Measurements from ENCODE around the gene CACNA1G.

The CACNA1G gene

DNA sequence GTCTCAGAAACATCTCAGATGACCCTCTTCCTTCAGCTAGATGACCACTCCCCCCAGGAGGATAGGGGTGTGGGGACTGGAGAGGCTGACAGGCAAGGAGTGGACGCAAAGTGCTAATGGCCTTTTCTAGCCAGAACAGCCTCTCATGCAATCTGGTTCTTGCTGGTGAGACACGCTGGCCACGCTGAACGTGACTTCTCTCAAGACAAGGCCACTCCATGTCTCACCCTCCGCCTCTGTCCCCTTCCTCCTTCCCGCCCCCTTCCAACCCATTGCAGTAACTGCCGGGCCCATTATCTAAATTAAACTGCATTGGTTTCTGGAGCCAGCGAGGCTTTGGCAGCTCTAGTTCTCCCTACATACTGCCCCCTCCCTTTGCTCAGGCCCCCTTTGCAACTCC lies 9.5 kb downstream of the CACNA1G start:
- DNase-seq, result no peak

GRCh38 chr17:50570528-50570927 lies 10.0 kb downstream of the CACNA1G start:
- DNase-seq, result no peak

DNA sequence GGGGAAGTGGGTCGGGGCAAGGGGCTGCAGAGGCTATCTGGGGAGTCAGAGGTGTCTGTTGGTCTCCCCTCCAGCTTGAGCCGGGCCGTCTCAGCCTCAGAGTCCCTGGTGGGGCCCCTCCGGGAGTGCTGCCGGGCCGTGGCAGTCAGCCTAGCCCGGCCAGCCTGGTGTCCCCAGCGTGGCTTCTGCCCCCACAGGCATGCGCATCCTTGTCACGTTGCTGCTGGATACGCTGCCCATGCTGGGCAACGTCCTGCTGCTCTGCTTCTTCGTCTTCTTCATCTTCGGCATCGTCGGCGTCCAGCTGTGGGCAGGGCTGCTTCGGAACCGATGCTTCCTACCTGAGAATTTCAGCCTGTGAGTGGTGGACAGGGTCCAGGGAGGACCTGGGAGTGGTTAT lies 11.2 kb downstream of the CACNA1G start:
- DNase-seq, result no peak

GRCh38 chr17:50572541-50572940 lies 12.0 kb downstream of the CACNA1G start:
- no peak for DNase-seq

GRCh38 chr17:50573866-50574611 lies 13.5 kb downstream of the CACNA1G start:
- DNase-seq, result no peak

DNA sequence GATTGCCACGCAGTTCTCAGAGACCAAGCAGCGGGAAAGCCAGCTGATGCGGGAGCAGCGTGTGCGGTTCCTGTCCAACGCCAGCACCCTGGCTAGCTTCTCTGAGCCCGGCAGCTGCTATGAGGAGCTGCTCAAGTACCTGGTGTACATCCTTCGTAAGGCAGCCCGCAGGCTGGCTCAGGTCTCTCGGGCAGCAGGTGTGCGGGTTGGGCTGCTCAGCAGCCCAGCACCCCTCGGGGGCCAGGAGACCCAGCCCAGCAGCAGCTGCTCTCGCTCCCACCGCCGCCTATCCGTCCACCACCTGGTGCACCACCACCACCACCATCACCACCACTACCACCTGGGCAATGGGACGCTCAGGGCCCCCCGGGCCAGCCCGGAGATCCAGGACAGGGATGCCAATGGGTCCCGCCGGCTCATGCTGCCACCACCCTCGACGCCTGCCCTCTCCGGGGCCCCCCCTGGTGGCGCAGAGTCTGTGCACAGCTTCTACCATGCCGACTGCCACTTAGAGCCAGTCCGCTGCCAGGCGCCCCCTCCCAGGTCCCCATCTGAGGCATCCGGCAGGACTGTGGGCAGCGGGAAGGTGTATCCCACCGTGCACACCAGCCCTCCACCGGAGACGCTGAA lies 15.2 kb downstream of the CACNA1G start:
- DNase-seq, result no peak

GRCh38 chr17:50576864-50577263 lies 16.3 kb downstream of the CACNA1G start:
- no peak for DNase-seq

- DNase-seq, result no peak
These were observed 17.0 kb downstream of the CACNA1G start for GRCh38 chr17:50577451-50577954.

GRCh38 chr17:50578173-50578572 lies 17.7 kb downstream of the CACNA1G start:
- no peak for DNase-seq

- DNase-seq, result no peak
These were observed 18.9 kb downstream of the CACNA1G start for GRCh38 chr17:50579399-50579798.

- DNase-seq, result no peak
These were observed 20.1 kb downstream of the CACNA1G start for GRCh38 chr17:50580646-50581045.

DNA sequence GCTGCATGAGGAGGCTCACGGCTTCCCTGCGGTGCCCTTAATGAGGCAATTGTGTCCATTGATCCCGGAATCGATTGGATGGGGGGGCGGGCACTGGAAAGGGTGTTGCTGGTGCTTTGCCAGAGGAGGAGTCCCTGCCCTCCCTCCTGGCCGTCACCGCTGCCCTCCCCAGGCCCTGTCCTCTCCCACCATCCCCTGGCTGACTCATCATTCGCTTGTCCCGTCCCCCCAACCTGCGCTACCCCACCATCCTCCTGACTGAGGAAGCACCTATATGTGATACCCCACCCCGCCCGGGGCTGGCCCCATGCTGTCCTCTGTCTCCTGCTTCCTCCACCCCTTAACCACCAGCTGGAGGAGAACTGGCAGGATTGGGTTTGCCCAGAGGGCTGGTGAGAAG lies 20.8 kb downstream of the CACNA1G start:
- no peak for DNase-seq

DNA sequence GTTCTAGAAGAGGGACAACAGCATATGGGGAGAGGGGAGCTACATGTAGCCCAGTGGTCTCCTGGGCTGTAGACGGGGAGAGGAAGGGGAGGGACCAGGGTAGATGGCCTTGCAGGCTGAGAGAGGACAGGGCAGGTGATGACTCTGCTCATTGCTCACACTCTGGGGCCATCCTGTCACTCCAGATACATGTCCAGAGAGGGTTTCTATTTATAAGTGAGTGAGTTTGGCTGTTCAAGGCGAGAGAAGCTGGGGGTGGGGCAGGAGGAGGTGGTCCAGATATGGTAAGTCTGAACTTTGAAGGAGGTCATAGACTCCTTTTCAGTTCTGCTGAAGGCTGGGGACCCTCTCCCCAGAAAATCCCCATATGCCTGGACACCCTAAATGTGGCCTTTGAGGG lies 22.2 kb downstream of the CACNA1G start:
- DNase-seq, result no peak

DNA sequence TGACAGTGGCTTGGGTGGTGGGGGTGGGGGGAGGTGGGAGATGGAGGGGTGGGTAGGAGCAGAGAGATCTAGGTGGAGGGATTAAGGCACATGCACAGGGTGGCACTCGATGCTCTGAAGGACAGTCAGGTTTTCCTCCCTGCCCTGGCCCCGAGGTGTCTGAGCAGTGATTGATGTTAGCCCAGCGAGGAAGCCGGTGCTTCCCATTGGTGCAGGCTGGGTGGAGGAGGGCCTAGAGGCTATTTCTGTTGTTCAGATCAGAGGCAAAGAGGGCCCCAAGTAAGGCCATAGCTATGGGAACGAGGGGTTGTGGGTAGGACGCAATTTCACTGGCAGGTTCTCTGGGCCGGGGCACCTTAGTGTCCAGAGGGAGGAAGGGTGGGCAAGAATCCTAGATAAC lies 23.1 kb downstream of the CACNA1G start:
- no peak for DNase-seq

DNA sequence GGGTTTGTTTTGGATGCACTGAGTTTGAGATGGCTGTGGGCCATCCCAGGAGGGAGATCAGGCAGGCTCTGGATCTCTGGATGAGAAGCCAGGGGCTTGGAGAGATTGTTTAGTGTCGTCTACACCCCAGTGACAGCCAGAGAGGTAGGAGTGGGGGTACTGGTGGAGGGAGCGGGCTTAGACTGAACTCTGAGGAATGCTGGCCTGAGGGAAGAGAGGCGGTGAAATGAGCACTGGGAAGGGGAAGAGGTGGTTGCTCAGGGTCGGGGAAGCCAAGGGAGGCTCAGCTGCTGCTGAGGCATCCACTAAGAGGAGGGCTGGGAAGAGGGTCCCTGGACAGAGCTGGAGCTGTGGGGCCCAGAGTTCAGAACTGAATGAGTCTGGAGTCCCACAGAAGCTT lies 23.6 kb downstream of the CACNA1G start:
- DNase-seq, result no peak

GRCh38 chr17:50584749-50585148 lies 24.2 kb downstream of the CACNA1G start:
- no peak for DNase-seq

DNA sequence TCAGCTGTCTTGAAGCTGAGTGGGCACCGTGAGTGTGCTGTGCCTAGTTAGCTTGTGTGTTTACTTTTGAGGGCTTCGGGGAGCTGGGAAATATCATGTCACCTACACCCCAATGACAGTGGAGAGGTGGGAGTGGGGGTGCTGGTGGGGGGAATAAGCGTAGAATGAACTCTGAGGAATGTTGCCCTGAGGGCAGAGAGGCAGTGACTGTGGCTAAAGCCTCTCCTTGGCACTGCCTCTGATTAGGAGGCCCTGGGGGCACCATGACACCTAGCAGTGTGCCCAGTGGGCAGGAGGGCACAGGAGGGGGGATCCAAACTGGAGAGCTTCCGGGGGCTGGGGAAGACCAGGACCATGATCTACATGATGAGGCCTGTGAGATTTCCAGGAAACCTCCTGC lies 24.8 kb downstream of the CACNA1G start:
- no peak for DNase-seq

DNA sequence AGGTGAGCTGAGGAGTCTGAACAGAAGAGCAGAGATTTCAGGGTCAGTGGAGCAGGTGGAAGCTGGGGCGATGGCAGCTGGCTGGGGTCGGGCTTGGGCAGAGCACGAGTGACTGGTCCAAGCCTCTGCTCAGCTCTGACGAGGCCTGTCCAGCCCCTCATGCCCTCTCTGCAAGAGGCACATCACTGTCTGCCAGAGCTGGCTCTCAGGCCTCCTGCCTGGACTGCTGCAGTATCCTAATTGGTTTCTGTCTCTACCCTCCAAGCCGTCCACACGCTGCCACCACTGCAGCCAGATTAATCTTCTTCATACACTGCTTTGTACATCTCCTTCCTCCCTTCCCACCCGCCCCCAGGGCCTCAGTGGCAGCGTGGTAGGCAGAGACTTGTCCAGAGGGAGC lies 25.4 kb downstream of the CACNA1G start:
- no peak for DNase-seq

GRCh38 chr17:50586421-50587247 lies 26.1 kb downstream of the CACNA1G start:
- DNase-seq, result no peak

GRCh38 chr17:50587571-50587970 lies 27.1 kb downstream of the CACNA1G start:
- no peak for DNase-seq

DNA sequence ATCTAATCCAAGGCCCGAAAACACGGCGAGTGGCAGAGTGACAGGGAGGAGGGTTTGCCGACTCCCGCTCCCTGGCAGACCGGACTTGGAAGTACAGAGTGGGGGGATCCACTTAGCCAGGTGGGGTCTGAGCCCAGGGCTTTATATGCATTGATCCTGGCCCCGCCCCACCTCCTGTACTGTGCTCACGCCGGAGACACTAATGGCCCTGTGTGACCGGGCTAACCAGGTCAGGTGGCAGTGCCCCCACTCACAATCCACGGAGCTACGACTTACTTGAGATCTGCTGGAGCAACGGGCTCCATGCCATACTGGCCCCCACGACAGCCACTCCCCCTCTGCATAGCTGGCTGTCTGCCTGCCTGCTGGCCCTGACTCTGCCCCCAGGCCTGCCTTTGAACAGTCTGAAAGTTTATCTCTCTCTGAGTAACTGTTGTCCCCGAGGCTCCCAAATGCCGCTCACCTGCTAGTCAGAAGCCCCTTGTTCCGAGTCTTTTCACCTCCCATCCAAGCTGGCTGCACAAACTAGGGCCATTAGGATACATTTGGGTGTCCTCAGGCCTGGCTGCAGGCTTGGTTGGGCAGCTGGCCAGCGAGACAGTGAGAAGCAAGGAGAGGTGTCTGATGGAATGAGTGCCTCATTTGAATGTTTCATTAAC lies 28.0 kb downstream of the CACNA1G start:
- no peak for DNase-seq

DNA sequence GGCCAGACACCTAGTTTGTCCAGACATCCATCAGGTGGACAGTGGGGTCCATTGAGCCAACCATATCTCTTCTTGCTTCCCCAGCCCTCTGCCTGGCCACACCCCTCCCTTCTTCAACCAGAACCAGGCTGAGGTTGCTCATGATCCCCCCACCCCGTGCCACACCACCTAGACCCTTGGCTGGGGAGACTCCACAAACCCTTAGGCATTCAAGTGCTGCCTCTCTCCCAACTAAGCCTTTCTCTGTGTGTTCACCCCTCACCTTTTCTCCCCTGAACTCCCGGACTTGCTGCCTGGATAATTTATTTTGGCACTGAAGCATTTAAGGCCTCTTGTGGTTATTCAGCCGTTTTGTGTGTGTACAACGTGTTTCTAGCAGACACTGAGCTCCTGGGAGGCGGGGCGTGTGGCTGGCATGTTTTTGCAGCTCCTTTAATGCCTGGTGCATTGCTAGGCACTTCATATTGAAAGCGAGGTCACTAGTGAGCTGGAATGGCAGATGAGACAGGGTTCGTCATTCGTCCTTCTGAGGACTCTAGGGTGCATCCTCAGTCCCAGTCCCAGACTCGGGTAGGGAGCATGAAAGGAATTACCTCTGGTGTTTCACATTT lies 28.7 kb downstream of the CACNA1G start:
- no peak for DNase-seq

Measured in activated CD8-positive, alpha-beta memory T cell treated with anti-CD3 and anti-CD28 coated beads, Interleukin-2, amount 50 U/mL, for 4 hours (primary cell).